ENCODE results near the gene DHDDS.
"Not testable (repeated sequence)": the region's sequence is repeated elsewhere in the genome, so short reads cannot be mapped to it uniquely, and the experiment has no call there.

The DHDDS gene

GRCh38 chr1:26475989-26476388 is 43.9 kb downstream of the DHDDS start:
- no peak for DNase-seq (ENCODE audit: low read depth in 2 of 2)

GRCh38 chr1:26476958-26477357 is 44.8 kb downstream of the DHDDS start:
- no peak for DNase-seq (ENCODE audit: low read depth in 2 of 2)

- DNase-seq (ENCODE audit: low read depth in 2 of 2): no peak
Observed at GRCh38 chr1:26477446-26478152, 45.5 kb downstream of the DHDDS start.

- DNase-seq (ENCODE audit: low read depth in 2 of 2): no peak
Observed at GRCh38 chr1:26478159-26478558, 46.0 kb downstream of the DHDDS start.

GRCh38 chr1:26478988-26479387 is 46.9 kb downstream of the DHDDS start:
- DNase-seq (ENCODE audit: low read depth in 2 of 2): no peak

GRCh38 chr1:26482921-26483320 is 50.8 kb downstream of the DHDDS start:
- no peak for DNase-seq (ENCODE audit: low read depth in 2 of 2)

GRCh38 chr1:26483980-26484379 is 51.9 kb downstream of the DHDDS start:
- no peak for DNase-seq (ENCODE audit: low read depth in 2 of 2)

- DNase-seq (ENCODE audit: low read depth in 2 of 2): no peak
Observed at GRCh38 chr1:26490155-26490554, 58.0 kb downstream of the DHDDS start.

GRCh38 chr1:26493267-26493666 is 61.1 kb downstream of the DHDDS start:
- DNase-seq (ENCODE audit: low read depth in 2 of 2): no peak

GRCh38 chr1:26493938-26494337 is 61.8 kb downstream of the DHDDS start:
- no peak for DNase-seq (ENCODE audit: low read depth in 2 of 2)

GRCh38 chr1:26496861-26497260 is 64.7 kb downstream of the DHDDS start:
- no peak for DNase-seq (ENCODE audit: low read depth in 2 of 2)

GRCh38 chr1:26498894-26499293 is 66.8 kb downstream of the DHDDS start:
- DNase-seq (ENCODE audit: low read depth in 2 of 2): no peak

- DNase-seq (ENCODE audit: low read depth in 2 of 2): peak; percentile 92 to 97
Observed at GRCh38 chr1:26500488-26501175, 68.5 kb downstream of the DHDDS start.

GRCh38 chr1:26510711-26511110 is 78.6 kb downstream of the DHDDS start:
- not testable (repeated sequence) for DNase-seq (ENCODE audit: low read depth in 2 of 2)

- not testable (repeated sequence) for DNase-seq (ENCODE audit: low read depth in 2 of 2)
Observed at GRCh38 chr1:26515836-26516235, 83.7 kb downstream of the DHDDS start.

GRCh38 chr1:26516987-26517765 is 85.1 kb downstream of the DHDDS start:
- DNase-seq (ENCODE audit: low read depth in 2 of 2): no peak

GRCh38 chr1:26517766-26518049 is 85.6 kb downstream of the DHDDS start:
- no peak for DNase-seq (ENCODE audit: low read depth in 2 of 2)

GRCh38 chr1:26518355-26518754 is 86.2 kb downstream of the DHDDS start:
- no peak for DNase-seq (ENCODE audit: low read depth in 2 of 2)

- DNase-seq (ENCODE audit: low read depth in 2 of 2): no peak
Observed at GRCh38 chr1:26520339-26520738, 88.2 kb downstream of the DHDDS start.

Measured in stimulated activated CD4-positive, alpha-beta T cell treated with anti-CD3 and anti-CD28 coated beads, Interleukin-1b, Interleukin-23, amount 100 ng/mL, for 4 hours (primary cell).